ENCODE measurements around the gene CYP4F12.

- peak; percentile 99 for TF ChIP-seq CTCF (IDR thresholded peaks at IDR 0.05)
- TF ChIP-seq ZFX (IDR thresholded peaks at IDR 0.05; ENCODE audit: borderline replicate concordance), result no peak
Measured at GRCh38 chr19:15629003-15629880, 43.6 kb upstream of the CYP4F12 start.

Data from 22Rv1 (cell line).